ENCODE results near the gene ACP5.

DNA sequence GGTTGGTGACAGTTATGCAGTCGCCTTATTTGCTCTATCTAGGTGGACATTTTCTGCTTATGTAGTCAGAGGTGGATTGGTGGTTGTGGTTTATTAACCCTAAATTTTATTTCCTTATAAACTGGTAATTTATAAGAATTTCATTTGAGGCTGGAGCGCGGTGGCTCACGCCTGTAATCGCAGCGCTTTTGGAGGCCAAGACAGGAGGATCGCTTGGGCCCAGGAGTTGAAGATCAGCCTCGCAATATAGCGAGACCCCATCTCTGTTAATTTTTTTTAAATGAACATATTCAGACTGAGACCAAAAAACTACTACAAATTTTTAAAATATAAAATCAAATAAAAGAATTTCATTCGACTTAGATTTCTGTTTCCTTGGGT lies 20.6 kb upstream of the ACP5 start:
- no peak for TF ChIP-seq BHLHE40 (IDR thresholded peaks at IDR 0.05; ENCODE audit: borderline replicate concordance in 1 of 2, low read depth in 2 of 2, low read length in 1 of 2)
- TF ChIP-seq, protein P1, sequence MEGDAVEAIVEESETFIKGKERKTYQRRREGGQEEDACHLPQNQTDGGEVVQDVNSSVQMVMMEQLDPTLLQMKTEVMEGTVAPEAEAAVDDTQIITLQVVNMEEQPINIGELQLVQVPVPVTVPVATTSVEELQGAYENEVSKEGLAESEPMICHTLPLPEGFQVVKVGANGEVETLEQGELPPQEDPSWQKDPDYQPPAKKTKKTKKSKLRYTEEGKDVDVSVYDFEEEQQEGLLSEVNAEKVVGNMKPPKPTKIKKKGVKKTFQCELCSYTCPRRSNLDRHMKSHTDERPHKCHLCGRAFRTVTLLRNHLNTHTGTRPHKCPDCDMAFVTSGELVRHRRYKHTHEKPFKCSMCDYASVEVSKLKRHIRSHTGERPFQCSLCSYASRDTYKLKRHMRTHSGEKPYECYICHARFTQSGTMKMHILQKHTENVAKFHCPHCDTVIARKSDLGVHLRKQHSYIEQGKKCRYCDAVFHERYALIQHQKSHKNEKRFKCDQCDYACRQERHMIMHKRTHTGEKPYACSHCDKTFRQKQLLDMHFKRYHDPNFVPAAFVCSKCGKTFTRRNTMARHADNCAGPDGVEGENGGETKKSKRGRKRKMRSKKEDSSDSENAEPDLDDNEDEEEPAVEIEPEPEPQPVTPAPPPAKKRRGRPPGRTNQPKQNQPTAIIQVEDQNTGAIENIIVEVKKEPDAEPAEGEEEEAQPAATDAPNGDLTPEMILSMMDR (IDR thresholded peaks at IDR 0.05 in 2 of 3, conservative IDR thresholded peaks at IDR 0.05 in 1 of 3; ENCODE audit: control insufficient read depth in 2 of 3, extremely low read depth in 1 of 3, insufficient read depth in 1 of 3, low read depth in 3 of 3, low read length in 3 of 3) = no peak
- TF ChIP-seq SRF (IDR thresholded peaks at IDR 0.05; ENCODE audit: low read depth in 2 of 2, low read length in 2 of 2) = no peak
- TF ChIP-seq CHD1 (IDR thresholded peaks at IDR 0.05; ENCODE audit: low read depth, low read length) = no peak
- TF ChIP-seq FOXK2 (IDR thresholded peaks at IDR 0.05) = no peak
- TF ChIP-seq IKZF1 (conservative IDR thresholded peaks at IDR 0.05) = no peak
- TF ChIP-seq CBFB (IDR thresholded peaks at IDR 0.05; ENCODE audit: low read depth) = no peak
- TF ChIP-seq, protein P2, sequence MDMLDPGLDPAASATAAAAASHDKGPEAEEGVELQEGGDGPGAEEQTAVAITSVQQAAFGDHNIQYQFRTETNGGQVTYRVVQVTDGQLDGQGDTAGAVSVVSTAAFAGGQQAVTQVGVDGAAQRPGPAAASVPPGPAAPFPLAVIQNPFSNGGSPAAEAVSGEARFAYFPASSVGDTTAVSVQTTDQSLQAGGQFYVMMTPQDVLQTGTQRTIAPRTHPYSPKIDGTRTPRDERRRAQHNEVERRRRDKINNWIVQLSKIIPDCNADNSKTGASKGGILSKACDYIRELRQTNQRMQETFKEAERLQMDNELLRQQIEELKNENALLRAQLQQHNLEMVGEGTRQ (IDR thresholded peaks at IDR 0.05; ENCODE audit: borderline replicate concordance, low read depth, low read length) = no peak
- no peak for TF ChIP-seq RCOR1 (conservative IDR thresholded peaks at IDR 0.05; ENCODE audit: low read depth, low read length)
- TF ChIP-seq, protein P3, sequence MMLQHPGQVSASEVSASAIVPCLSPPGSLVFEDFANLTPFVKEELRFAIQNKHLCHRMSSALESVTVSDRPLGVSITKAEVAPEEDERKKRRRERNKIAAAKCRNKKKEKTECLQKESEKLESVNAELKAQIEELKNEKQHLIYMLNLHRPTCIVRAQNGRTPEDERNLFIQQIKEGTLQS (IDR thresholded peaks at IDR 0.05; ENCODE audit: borderline replicate concordance, extremely low read depth, low read depth, low read length) = no peak
- no peak for TF ChIP-seq EZH2 (IDR thresholded peaks at IDR 0.05; ENCODE audit: borderline replicate concordance, control insufficient read depth, low read depth, low read length)
- no peak for TF ChIP-seq RFX5 (IDR thresholded peaks at IDR 0.05; ENCODE audit: low read depth, low read length)
- TF ChIP-seq PAX8 (IDR thresholded peaks at IDR 0.05) = no peak
- TF ChIP-seq HCFC1 (IDR thresholded peaks at IDR 0.05; ENCODE audit: low read length) = no peak
